ENCODE data around the gene RALGDS. TPM values are rescaled to one million over a fixed set of nuclear protein-coding genes. Genes with fewer than 3 reads are reported as not detected.

The RALGDS gene
- total and polyA plus RNA-seq, 2 donors (not counting 3 experiments of a cell fraction or from before 2014, with no cell fraction given) = 41.4 to 60.0 TPM

GRCh38 chr9:133132174-133132573 lies 11.1 kb upstream of the RALGDS start:
- POLR2A ChIA-PET = no interaction called here
- BruUV-seq (replicated peaks) = no TSS peak

More at GRCh38 chr9:133132174-133132573, 11.1 kb upstream of the RALGDS start:
- Histone ChIP-seq H2AFZ (ENCODE audit: low read depth, low read length) (no peak overlapping the region), H3K79me2 (ENCODE audit: control insufficient read depth, insufficient read depth, low read length) (no peaks in the 10 kb centered on the region), H3K27me3 (ENCODE audit: control insufficient read depth in 2 of 2, insufficient read depth in 2 of 2, low read length in 2 of 2) (no peaks in the 10 kb centered on the region), H4K20me1 (replicated peaks; ENCODE audit: control insufficient read depth, extremely low read depth, insufficient read depth, low read length) (no peaks in the 10 kb centered on the region), H3K4me3 (replicated peaks in 1 of 3; ENCODE audit: insufficient read depth in 1 of 3, low read depth in 1 of 3, low read length in 3 of 3) (no peak overlapping the region), H3K9ac (replicated peaks; ENCODE audit: extremely low read depth, insufficient read depth, low read length) (no peak overlapping the region), H3K27ac (ENCODE audit: insufficient read depth, low read depth, low read length) (no peak overlapping the region), H3K4me1 (ENCODE audit: control insufficient read depth, extremely low read depth, insufficient read depth, low read length) (peaks cover 30% of the 10 kb centered on the region), H3K9me1 (replicated peaks; ENCODE audit: control insufficient read depth, extremely low read depth, insufficient read depth, low read length) (no peaks in the 10 kb centered on the region), H3K36me3 (ENCODE audit: control insufficient read depth in 2 of 2, extremely low read depth in 1 of 2, insufficient read depth in 2 of 2, low read length in 2 of 2) (no peaks in the 10 kb centered on the region), H3K4me2 (ENCODE audit: insufficient read depth, low read length) (no peak overlapping the region), H3K9me3 (replicated peaks; ENCODE audit: control insufficient read depth, insufficient read depth, low read length) (no peaks in the 10 kb centered on the region)
- FAIRE-seq (no peak), DNase-seq (ENCODE audit: low read depth, low spot score) (no peak)
- intact Hi-C loops (cut with micrococcal nuclease) = no loop called here
- CTCF ChIA-PET = interaction anchor here (4.9 kb wide), 1 partner anchor 12 kb away, joined by 105 read pairs; no protein-coding TSS in a partner anchor
- TF ChIP-seq POLR2AphosphoS5 (IDR thresholded peaks at IDR 0.05; ENCODE audit: insufficient read depth, low read depth, low read length) = no peak
- no peak for TF ChIP-seq POLR2A (IDR thresholded peaks at IDR 0.05; ENCODE audit: low read depth, low read length)
- no peak for TF ChIP-seq EZH2 (IDR thresholded peaks at IDR 0.05; ENCODE audit: borderline replicate concordance, low read depth, low read length, severe bottlenecking)
- TF ChIP-seq JUN (IDR thresholded peaks at IDR 0.05; ENCODE audit: borderline replicate concordance, insufficient read depth, insufficient read length, low read depth) = no peak
- TF ChIP-seq FOS (IDR thresholded peaks at IDR 0.05; ENCODE audit: borderline replicate concordance, insufficient read depth, low read length) = no peak
- no peak for TF ChIP-seq MAX (IDR thresholded peaks at IDR 0.05; ENCODE audit: insufficient read depth, insufficient read length)
- TF ChIP-seq MYC (IDR thresholded peaks at IDR 0.05; ENCODE audit: low read depth, low read length) = no peak
- no peak for TF ChIP-seq GATA2 (IDR thresholded peaks at IDR 0.05; ENCODE audit: insufficient read depth, insufficient read length, low read depth, low read length)
- TF ChIP-seq CTCF (IDR thresholded peaks at IDR 0.05; ENCODE audit: extremely low read depth in 1 of 2, insufficient read depth in 1 of 2, low read depth in 1 of 2, low read length in 2 of 2) = no peak
- dilution Hi-C loops (cut with MboI; ENCODE audit: extremely low pct_ligation_motif_present, low sequenced_read_pairs) = no loop called here

Data from endothelial cell of umbilical vein (primary cell).